Spleen (tissue), 7 donors: ENCODE measurements around the gene SLC35E2B.
"Not testable (repeated sequence)": the region's sequence is repeated elsewhere in the genome, so short reads cannot be mapped to it uniquely, and the experiment has no call there.

Source experiments
- CTCF ChIP-seq, 11 experiments: fragments of 200-600 bp in 7 of 11; fragments of 450-650 bp in 4 of 11; sonication (generic) in 4 of 11; IDR thresholded peaks in 8 of 11; conservative IDR thresholded peaks in 3 of 11; 1 replicate in 7 of 11; 2 replicates in 4 of 11; pipeline versions ENCODE4 v1.4.0 to v1.8.0; 2016 to 2021; ENCODE audit warnings: antibody characterized with exemption in 11 of 11, inconsistent platforms in 4 of 11, mild to moderate bottlenecking in 1 of 11
- POLR2A ChIP-seq, 3 donors: fragments of 450-650 bp; IDR thresholded peaks; one replicate each; pipeline ENCODE4 v1.5.1; 2017; ENCODE audit warnings: antibody characterized with exemption in 3 of 3, mild to moderate bottlenecking in 1 of 3
- donor health status: DM: no; HTN: no; CAD: no; lungs with moderate emphysema.
- donor health status: DM: no; HTN: no; CAD: no.
- donor health status: DM: no; HTN: no; CAD: no.

DNA sequence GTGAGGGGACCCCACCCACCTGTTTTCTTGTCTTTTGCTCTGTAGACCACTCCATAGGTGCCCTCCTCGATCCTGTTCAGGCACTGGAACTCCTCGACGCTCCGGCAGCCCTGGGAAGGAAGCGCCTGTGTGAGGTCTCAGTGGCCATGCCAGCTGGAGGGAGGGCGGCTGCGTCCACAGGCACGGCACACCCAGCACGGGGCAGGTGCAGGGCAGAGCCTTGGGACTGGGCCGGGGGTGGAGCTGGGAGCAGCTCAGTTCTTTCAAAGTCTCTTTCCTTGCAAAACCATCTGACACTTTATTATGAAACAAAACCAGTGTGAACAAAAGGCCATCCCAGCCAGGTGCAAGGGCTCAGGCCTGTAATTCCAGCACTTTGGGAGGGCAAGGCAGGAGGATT is 13.0 kb upstream of the SLC35E2B start:
- TF ChIP-seq CTCF (IDR thresholded peaks at IDR 0.05 in 8 of 11, conservative IDR thresholded peaks at IDR 0.05 in 3 of 11); POLR2A (IDR thresholded peaks at IDR 0.05): not testable (repeated sequence)
